ENCODE measurements around the gene NOS1AP. TPM values are rescaled to one million over a fixed set of nuclear protein-coding genes. Genes with fewer than 3 reads are reported as not detected.

NOS1AP gene
- total and polyA plus RNA-seq, 9 of the 15 experiments (the other 6 are each of a cell fraction or from before 2014, with no cell fraction given), result 0.07 to 1.5 (median 0.22) TPM

GRCh38 chr1:162386292-162387225, 317.1 kb downstream of the NOS1AP start (continued):
- TF ChIP-seq ZBTB40 (IDR thresholded peaks at IDR 0.05) (no peak), ZBTB40 (CRISPR knock-in tag; IDR thresholded peaks at IDR 0.05) (no peak), ZEB2 (IDR thresholded peaks at IDR 0.05) (peak; percentile 91), RBM14 (IDR thresholded peaks at IDR 0.05; ENCODE audit: borderline replicate concordance, insufficient read depth, low read depth, low read length) (no peak), RB1 (IDR thresholded peaks at IDR 0.05; ENCODE audit: low read depth) (peak; percentile 10; the same call in 1 of the 2 replicates), KAT2B (IDR thresholded peaks at IDR 0.05; ENCODE audit: low read depth, low read length) (no peak), HMGN3 (IDR thresholded peaks at IDR 0.05; ENCODE audit: borderline replicate concordance, extremely low read depth, insufficient read length, low read depth, low read length) (peak; percentile 75), CBX5 (IDR thresholded peaks at IDR 0.05; ENCODE audit: borderline replicate concordance, low read depth) (no peak), TAF1 (IDR thresholded peaks at IDR 0.05; ENCODE audit: control insufficient read depth, extremely low read depth, insufficient read depth, low read length, severe bottlenecking) (peak; percentile 55), ZFP1 (CRISPR knock-in tag; IDR thresholded peaks at IDR 0.05) (no peak), SAP30 (IDR thresholded peaks at IDR 0.05; ENCODE audit: borderline replicate concordance, insufficient read depth, low read depth, low read length, poor library complexity, severe bottlenecking) (no peak), ZNF780A (CRISPR knock-in tag; IDR thresholded peaks at IDR 0.05) (no peak), SP2 (IDR thresholded peaks at IDR 0.05; ENCODE audit: extremely low read depth, low read depth, low read length, poor library complexity, severe bottlenecking) (no peak), NR2F6 (CRISPR knock-in tag; IDR thresholded peaks at IDR 0.05) (no peak), MBD1 (CRISPR knock-in tag; IDR thresholded peaks at IDR 0.05) (no peak), ZNF707 (CRISPR knock-in tag; conservative IDR thresholded peaks at IDR 0.05) (no peak)
